ENCODE measurements around the gene CMC1. TPM values are rescaled to one million over a fixed set of nuclear protein-coding genes. Genes with fewer than 3 reads are reported as not detected.
A peak's percentile ranks its signal among the peaks of the same experiment; 100 is the strongest.

The CMC1 gene
- total RNA-seq, 1 experiment from 2014 or later, result 16.5 TPM

DNA sequence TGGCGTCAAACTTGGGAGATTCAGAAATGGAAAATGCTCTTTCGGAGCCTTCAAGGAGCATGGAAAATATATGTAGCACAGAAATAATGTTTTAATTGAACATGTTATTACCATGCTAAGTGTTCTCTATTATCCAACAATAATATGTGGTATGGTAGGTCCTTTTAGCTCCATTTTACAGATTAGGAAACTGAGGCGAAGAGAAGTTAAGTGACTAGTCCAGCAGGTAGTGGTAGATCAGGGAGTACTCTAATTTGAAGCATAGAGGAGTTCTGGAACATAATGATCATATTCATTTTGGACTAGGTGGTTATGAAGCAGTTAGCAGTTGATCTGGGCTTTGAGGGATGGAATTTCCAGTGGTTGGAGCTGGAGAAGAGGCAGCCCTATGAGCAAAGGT, 1.1 kb downstream of the CMC1 start:
- no peak overlapping the region for H3K27ac ChIP-seq (ENCODE audit: insufficient read length, low read depth, low read length)
- no peak overlapping the region for H2BK20ac ChIP-seq (ENCODE audit: low read depth, low read length, poor library complexity, severe bottlenecking)
- TF ChIP-seq CTCF (conservative IDR thresholded peaks at IDR 0.05), result no peak
- H4K91ac ChIP-seq (ENCODE audit: insufficient read length, low read depth, low read length), result no peak overlapping the region
- H2BK5ac ChIP-seq (ENCODE audit: insufficient read length, low read length), result no peak overlapping the region
- no CpG with 5 or more reads among the region's 3 CpGs for WGBS (ENCODE audit: extremely low coverage, insufficient read length, low lambda C conversion rate)
- no peaks in the 10 kb centered on the region for H3K27me3 ChIP-seq (ENCODE audit: insufficient read depth, low read length)
- H3K9ac ChIP-seq (ENCODE audit: extremely low read depth, insufficient read length, low read length), result peak overlapping the region; percentile 91
- peaks cover 0 to 4% (median 2%) of the 10 kb centered on the region in 3 experiments; a peak in 4 of 7 replicates for H3K36me3 Mint-ChIP-seq (ENCODE audit: insufficient read depth in 1 of 3, low read depth in 3 of 3)
- H3K4ac ChIP-seq (ENCODE audit: low read depth, low read length), result no peak overlapping the region
- H3T11ph ChIP-seq (ENCODE audit: low read length), result no peak overlapping the region
- no peak overlapping the region for H4K8ac ChIP-seq (replicated peaks; ENCODE audit: insufficient read length, low read depth, low read length)
- peak overlapping the region; percentile 78 to 87 for H3K4me3 Mint-ChIP-seq
- no peak overlapping the region for H2BK12ac ChIP-seq (ENCODE audit: insufficient read length, low read depth, low read length)
- no peaks in the 10 kb centered on the region for H3K27me3 Mint-ChIP-seq (ENCODE audit: low read depth)
- H3K27ac Mint-ChIP-seq, result no peak overlapping the region; a peak in 1 of 7 replicates
- no peak for DNase-seq
- no peaks in the 10 kb centered on the region for H4K20me1 ChIP-seq (ENCODE audit: control insufficient read depth, insufficient read depth, insufficient read length)
- no peak overlapping the region for H2AFZ ChIP-seq (ENCODE audit: low read length)
- H3K4me1 Mint-ChIP-seq, result peaks cover 64 to 68% of the 10 kb centered on the region in 2 experiments
- H3K9me3 ChIP-seq (ENCODE audit: control insufficient read depth, low read depth, low read length), result no peaks in the 10 kb centered on the region
- no peak overlapping the region for H4K5ac ChIP-seq (ENCODE audit: insufficient read length, low read depth, low read length)
- no peak overlapping the region for H3K23ac ChIP-seq (ENCODE audit: insufficient read length, low read depth, low read length)
- H3K14ac ChIP-seq (ENCODE audit: insufficient read depth, low read length), result no peak overlapping the region
- H3K4me2 ChIP-seq (ENCODE audit: insufficient read depth, insufficient read length, low read length), result peak overlapping the region; percentile 68
- no peak overlapping the region for H2AK5ac ChIP-seq (ENCODE audit: insufficient read length, low read length)
- no peak overlapping the region for H3K56ac ChIP-seq (ENCODE audit: insufficient read length, low read depth, low read length)
- H3K23me2 ChIP-seq (ENCODE audit: insufficient read length, low read depth, low read length, poor library complexity, severe bottlenecking), result peaks cover 11% of the 10 kb centered on the region
- H2BK15ac ChIP-seq (ENCODE audit: low read depth, low read length), result no peak overlapping the region
- H3K9me3 Mint-ChIP-seq, result no peaks in the 10 kb centered on the region; a peak in 1 of 5 replicates
- H3K79me1 ChIP-seq (ENCODE audit: insufficient read depth, low read depth, low read length, poor library complexity, severe bottlenecking), result no peaks in the 10 kb centered on the region
- H2BK120ac ChIP-seq (ENCODE audit: low read depth, low read length, poor library complexity, severe bottlenecking), result no peak overlapping the region
- H3K79me2 ChIP-seq (ENCODE audit: insufficient read depth, low read length), result peaks cover 9% of the 10 kb centered on the region; the same call in 1 of the 2 replicates
- H3K18ac ChIP-seq (ENCODE audit: insufficient read length, low read depth, low read length), result no peak overlapping the region
- H3K4me1 ChIP-seq (ENCODE audit: insufficient read depth, low read length), result peaks cover 10% of the 10 kb centered on the region; the same call in 1 of the 2 replicates

Measured in H9 (cell line).